KMS-11 (cell line): ENCODE measurements around the gene SOX10.

Experiments
- H2AFZ ChIP-seq: fragments of 200-600 bp; sonication (generic); 2 replicates; pipeline ENCODE4 v1.6.1; 2016; ENCODE audit warnings: antibody characterized with exemption, mixed run types, low read depth
- H3K27ac ChIP-seq: fragments of 200-600 bp; sonication (generic); 2 replicates; pipeline ENCODE4 v1.6.1; 2016; ENCODE audit warnings: mild to moderate bottlenecking, mixed run types
- H3K27me3 ChIP-seq: fragments of 200-600 bp; sonication (generic); 2 replicates; pipeline ENCODE4 v1.6.1; 2017; ENCODE audit warnings: mild to moderate bottlenecking, low read depth, mixed run types, moderate library complexity; ENCODE audit not compliant: insufficient read depth
- H3K36me3 ChIP-seq: fragments of 200-600 bp; sonication (generic); 2 replicates; pipeline ENCODE4 v1.6.1; 2017; ENCODE audit warnings: mild to moderate bottlenecking, mixed run types; ENCODE audit not compliant: insufficient read depth
- H3K4me1 ChIP-seq: fragments of 200-600 bp; sonication (generic); 2 replicates; pipeline ENCODE4 v1.6.1; 2016; ENCODE audit warnings: mild to moderate bottlenecking, low read depth, mixed run types; ENCODE audit not compliant: poor library complexity, severe bottlenecking
- H3K4me2 ChIP-seq: fragments of 200-600 bp; sonication (generic); 2 replicates; pipeline ENCODE4 v1.7.0; 2016; ENCODE audit warnings: mild to moderate bottlenecking, mixed run types
- H3K4me3 ChIP-seq: fragments of 200-600 bp; sonication (generic); IDR thresholded peaks from 2 replicates; pipeline ENCODE4 v1.6.1; 2017; ENCODE audit warnings: low read depth, low read length, mixed read lengths; ENCODE audit not compliant: insufficient read depth
- H3K79me2 ChIP-seq: fragments of 200-600 bp; sonication (generic); 2 replicates; pipeline ENCODE4 v1.6.1; 2016; ENCODE audit warnings: low read depth, mixed run types; ENCODE audit not compliant: insufficient read depth
- H3K9ac ChIP-seq: fragments of 200-600 bp; sonication (generic); 2 replicates; pipeline ENCODE4 v1.6.1; 2016; ENCODE audit warnings: mild to moderate bottlenecking, mixed run types
- H4K20me1 ChIP-seq: fragments of 200-600 bp; sonication (generic); 2 replicates; pipeline ENCODE4 v1.6.1; 2016; ENCODE audit warnings: mild to moderate bottlenecking, mixed run types; ENCODE audit not compliant: insufficient read depth
- CTCF ChIP-seq: fragments of 200-600 bp; sonication (generic); conservative IDR thresholded peaks from 2 replicates; pipeline ENCODE4 v1.6.1; 2017; ENCODE audit warnings: low read depth, mild to moderate bottlenecking, antibody characterized with exemption, low read length, moderate library complexity, mixed read lengths

The SOX10 gene

DNA sequence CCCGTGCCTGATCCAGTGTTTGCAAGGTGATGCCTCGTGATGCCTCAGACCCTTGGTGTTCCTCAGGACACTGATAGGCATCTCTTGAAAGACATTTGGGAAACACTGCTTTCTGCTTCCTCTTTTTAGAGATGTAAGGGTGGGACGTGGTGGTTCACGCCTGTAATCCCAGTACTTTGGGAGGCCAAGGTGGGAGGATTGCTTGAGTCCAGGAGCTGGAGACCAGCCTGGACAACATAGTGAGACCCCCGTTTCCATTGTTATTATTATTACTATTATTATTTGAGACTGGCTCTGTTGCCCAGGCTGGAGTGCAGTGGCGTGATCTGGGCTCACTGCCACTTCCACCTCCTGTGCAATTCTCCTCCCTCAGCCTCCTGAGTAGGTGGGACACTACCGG lies 6.5 kb upstream of the SOX10 start:
- no peak overlapping the region for H3K9ac ChIP-seq
- no peak for TF ChIP-seq CTCF
- H3K27ac ChIP-seq = no peak overlapping the region

DNA sequence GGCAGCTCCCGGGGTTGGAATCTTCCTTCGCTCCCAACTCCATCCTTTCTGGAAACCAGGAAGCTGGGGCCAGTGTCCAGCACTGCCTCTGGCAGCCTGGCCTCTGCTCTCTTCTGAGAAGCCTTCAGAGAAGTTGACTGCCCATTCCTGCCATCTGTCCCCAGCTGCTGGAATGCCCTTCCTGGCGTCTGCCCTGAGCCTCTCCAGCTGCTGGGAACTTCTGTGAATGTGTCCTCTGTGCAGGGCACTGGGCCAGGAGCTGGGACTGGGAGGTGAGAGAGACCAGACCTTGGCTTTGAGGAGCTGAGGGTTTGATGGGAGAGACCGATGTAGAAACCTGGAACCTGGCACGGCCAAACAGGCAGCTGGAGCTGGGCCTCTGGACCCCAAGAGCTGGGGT lies 5.9 kb upstream of the SOX10 start:
- Histone ChIP-seq H3K4me1 (no peaks in the 10 kb centered on the region), H4K20me1 (no peaks in the 10 kb centered on the region), H3K27ac (no peak overlapping the region), H3K36me3 (no peaks in the 10 kb centered on the region), H3K9ac (no peak overlapping the region), H3K4me3 (no peak overlapping the region), H2AFZ (no peak overlapping the region), H3K79me2 (no peaks in the 10 kb centered on the region), H3K27me3 (no peaks in the 10 kb centered on the region), H3K4me2 (no peak overlapping the region)
- no peak for TF ChIP-seq CTCF

More for the DNA sequence above, 6.5 kb upstream of the SOX10 start:
- Histone ChIP-seq H4K20me1 (no peaks in the 10 kb centered on the region), H3K27me3 (no peaks in the 10 kb centered on the region), H3K4me1 (no peaks in the 10 kb centered on the region), H3K4me2 (no peak overlapping the region), H3K4me3 (no peak overlapping the region), H2AFZ (no peak overlapping the region), H3K36me3 (no peaks in the 10 kb centered on the region), H3K79me2 (no peaks in the 10 kb centered on the region)

DNA sequence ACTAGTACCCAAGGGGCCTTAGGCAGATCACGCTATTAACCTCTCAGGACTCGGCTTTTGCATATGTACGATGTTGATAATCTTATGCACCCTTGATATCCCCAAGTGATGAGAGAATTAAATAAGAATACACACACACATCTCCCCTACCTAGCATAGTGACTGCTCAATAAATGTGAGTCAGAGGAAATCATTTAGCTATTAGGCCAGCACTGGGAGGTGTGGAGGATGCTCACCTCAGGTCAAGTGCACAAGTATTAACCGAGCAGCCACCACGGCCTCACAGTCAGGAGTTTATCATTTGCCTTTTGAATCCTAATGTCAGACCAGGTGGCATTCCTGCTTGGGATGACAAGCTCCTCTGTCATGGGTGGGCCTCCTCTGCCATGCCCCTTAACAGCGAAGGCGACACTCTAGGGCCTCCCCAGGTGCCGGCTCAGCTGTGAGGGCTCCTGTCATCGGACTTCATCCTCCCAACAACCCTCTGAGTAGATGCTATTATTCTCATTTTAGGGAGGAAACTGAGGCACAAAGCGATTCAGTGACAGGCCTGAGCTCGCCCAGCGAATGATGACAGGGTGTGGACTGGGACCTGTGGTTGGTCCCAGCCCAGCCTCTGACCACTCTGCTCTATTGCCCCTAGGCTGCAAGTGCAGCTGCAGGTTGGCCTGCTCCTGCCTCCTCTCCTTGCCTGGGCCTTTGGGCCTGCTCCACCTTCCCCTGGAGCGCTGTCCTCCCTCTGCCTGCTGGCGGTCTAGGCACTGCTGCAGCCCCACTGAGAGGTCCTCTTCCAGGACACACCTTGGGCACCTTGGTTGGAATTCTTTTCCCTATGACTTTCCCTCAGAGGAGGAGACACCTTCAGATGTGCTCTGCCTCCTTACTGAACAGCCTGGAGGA lies 5.0 kb upstream of the SOX10 start:
- no peak overlapping the region for H3K4me3 ChIP-seq
- no peaks in the 10 kb centered on the region for H4K20me1 ChIP-seq
- no peaks in the 10 kb centered on the region for H3K36me3 ChIP-seq
- no peaks in the 10 kb centered on the region for H3K4me1 ChIP-seq
- H3K9ac ChIP-seq = no peak overlapping the region
- no peaks in the 10 kb centered on the region for H3K79me2 ChIP-seq
- H2AFZ ChIP-seq = no peak overlapping the region
- no peak overlapping the region for H3K27ac ChIP-seq
- no peak for TF ChIP-seq CTCF
- H3K27me3 ChIP-seq = no peaks in the 10 kb centered on the region
- no peak overlapping the region for H3K4me2 ChIP-seq

DNA sequence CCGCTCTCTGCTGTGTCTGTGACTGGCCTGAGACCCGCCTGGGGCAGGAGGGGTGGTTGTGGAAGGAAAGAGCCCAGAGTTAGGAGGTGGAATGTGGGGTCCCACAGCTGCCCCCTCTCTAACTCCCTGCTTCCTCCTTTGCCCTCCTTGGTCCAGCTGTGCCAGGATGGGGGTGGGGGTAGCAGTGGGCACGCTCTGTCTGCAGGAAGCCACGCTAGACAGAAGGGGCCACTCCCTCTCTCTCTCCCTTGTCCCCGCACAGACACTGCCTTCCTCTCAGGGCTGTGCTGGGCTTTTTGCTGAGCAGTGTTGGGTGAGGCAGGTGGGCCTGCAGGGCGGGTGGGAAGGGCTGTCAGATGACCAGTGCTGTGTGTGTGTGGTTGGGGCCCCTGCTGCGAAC lies 2.0 kb upstream of the SOX10 start:
- no peak overlapping the region for H3K9ac ChIP-seq

More for the DNA sequence above, 2.0 kb upstream of the SOX10 start:
- no peak overlapping the region for H3K4me2 ChIP-seq
- no peak for TF ChIP-seq CTCF
- no peaks in the 10 kb centered on the region for H4K20me1 ChIP-seq
- no peaks in the 10 kb centered on the region for H3K27me3 ChIP-seq
- H3K4me1 ChIP-seq = no peaks in the 10 kb centered on the region
- H2AFZ ChIP-seq = no peak overlapping the region
- H3K4me3 ChIP-seq = no peak overlapping the region
- no peaks in the 10 kb centered on the region for H3K36me3 ChIP-seq
- no peaks in the 10 kb centered on the region for H3K79me2 ChIP-seq
- H3K27ac ChIP-seq = no peak overlapping the region
